GM23248 (cell line): ENCODE measurements around the gene LRR1. TPM values are rescaled to one million over a fixed set of nuclear protein-coding genes. Genes with fewer than 3 reads are reported as not detected.

ENCODE experiments used
- DNase-seq: peaks from one replicate; pipeline ENCODE4 v3.0.0-alpha.2; 2015
- H2AFZ ChIP-seq: fragments of 200-600 bp; sonication (generic); 2 replicates; pipeline ENCODE4 v1.6.1; 2016; ENCODE audit warnings: antibody characterized with exemption
- H3F3A ChIP-seq: fragments of 200-600 bp; sonication (generic); 2 replicates; pipeline ENCODE4 v1.6.1; 2016; ENCODE audit warnings: mild to moderate bottlenecking, antibody characterized with exemption, mixed run types; ENCODE audit not compliant: insufficient read depth
- H3K27ac ChIP-seq: fragments of 200-600 bp; sonication (generic); 2 replicates; pipeline ENCODE4 v1.5.1; 2016; ENCODE audit warnings: mild to moderate bottlenecking
- H3K27me3 ChIP-seq: fragments of 200-600 bp; sonication (generic); replicated peaks from 2 replicates; pipeline ENCODE4 v1.6.1; 2016; ENCODE audit warnings: mild to moderate bottlenecking; ENCODE audit not compliant: insufficient read depth
- H3K36me3 ChIP-seq: fragments of 200-600 bp; sonication (generic); 2 replicates; pipeline ENCODE4 v1.6.1; 2016; ENCODE audit warnings: low read depth, mild to moderate bottlenecking
- H3K4me1 ChIP-seq: fragments of 200-600 bp; sonication (generic); 2 replicates; pipeline ENCODE4 v1.6.1; 2016; ENCODE audit warnings: mild to moderate bottlenecking; ENCODE audit not compliant: insufficient read depth
- H3K4me2 ChIP-seq: fragments of 200-600 bp; sonication (generic); one replicate; pipeline ENCODE4 v1.6.1; 2016; ENCODE audit warnings: mild to moderate bottlenecking; ENCODE audit not compliant: unreplicated experiment
- H3K4me3 ChIP-seq: fragments of 200-600 bp; sonication (generic); 2 replicates; pipeline ENCODE4 v1.5.1; 2016; ENCODE audit warnings: mild to moderate bottlenecking
- H3K79me2 ChIP-seq: fragments of 200-600 bp; sonication (generic); 2 replicates; pipeline ENCODE4 v1.6.1; 2016; ENCODE audit warnings: mild to moderate bottlenecking; ENCODE audit not compliant: insufficient read depth
- H3K9ac ChIP-seq: fragments of 200-600 bp; sonication (generic); 2 replicates; pipeline ENCODE4 v1.6.1; 2016; ENCODE audit warnings: mild to moderate bottlenecking
- H3K9me2 ChIP-seq: fragments of 200-600 bp; sonication (generic); 2 replicates; pipeline ENCODE4 v1.6.1; 2016; ENCODE audit warnings: mixed run types, mild to moderate bottlenecking, moderate library complexity; ENCODE audit not compliant: insufficient read depth
- H3K9me3 ChIP-seq: fragments of 200-600 bp; sonication (generic); one replicate; pipeline ENCODE4 v1.6.1; 2017; ENCODE audit warnings: low read depth
- H4K20me1 ChIP-seq: fragments of 200-600 bp; sonication (generic); 2 replicates; pipeline ENCODE4 v1.6.0; 2016; ENCODE audit not compliant: insufficient read depth
- EZH2 ChIP-seq: fragments of 200-600 bp; sonication (generic); IDR thresholded peaks from 2 replicates; pipeline ENCODE4 v1.6.1; 2018; ENCODE audit warnings: antibody characterized with exemption, mild to moderate bottlenecking; ENCODE audit not compliant: insufficient read depth, poor library complexity, severe bottlenecking
- EZH2phosphoT487 ChIP-seq: fragments of 200-600 bp; sonication (generic); IDR thresholded peaks from 2 replicates; pipeline ENCODE4 v1.6.1; 2018; ENCODE audit warnings: antibody characterized with exemption, moderate library complexity, mild to moderate bottlenecking, low read depth; ENCODE audit not compliant: insufficient read depth
- WGBS, 2 experiments: methylation state at CpG; one replicate each; pipeline ENCODE4 v1.1.6; 2015 to 2017; ENCODE audit warnings: low lambda C conversion rate in 2 of 2, low coverage in 1 of 2; ENCODE audit errors: missing lambda C conversion rate in 2 of 2; 5-methylcytosine and 5-hydroxymethylcytosine counted together
- in situ Hi-C: fragments of 300-500 bp; cut with MboI; formaldehyde crosslinking; loops from 2 replicates; pipeline ENCODE4 v1.15.0; 2020
- polyA plus RNA-seq: library from polyadenylated mRNA; unstranded; fragments of >200 nt; fragmentation: Nextera tagmentation; extraction: Ambion mirVana; gene quantifications from 2 replicates; pipeline ENCODE4 v1.2.1, GENCODE V29; 2016
- total RNA-seq: library from RNA; depleted of rRNA; stranded (reverse); fragments of >200 nt; shearing (Covaris generic); gene quantifications from 2 replicates; pipeline ENCODE4 v1.2.3, GENCODE V29; 2014

LRR1 gene
- total and polyA plus RNA-seq, 2 experiments from 2014 or later, result 9.6 to 17.5 TPM

DNA sequence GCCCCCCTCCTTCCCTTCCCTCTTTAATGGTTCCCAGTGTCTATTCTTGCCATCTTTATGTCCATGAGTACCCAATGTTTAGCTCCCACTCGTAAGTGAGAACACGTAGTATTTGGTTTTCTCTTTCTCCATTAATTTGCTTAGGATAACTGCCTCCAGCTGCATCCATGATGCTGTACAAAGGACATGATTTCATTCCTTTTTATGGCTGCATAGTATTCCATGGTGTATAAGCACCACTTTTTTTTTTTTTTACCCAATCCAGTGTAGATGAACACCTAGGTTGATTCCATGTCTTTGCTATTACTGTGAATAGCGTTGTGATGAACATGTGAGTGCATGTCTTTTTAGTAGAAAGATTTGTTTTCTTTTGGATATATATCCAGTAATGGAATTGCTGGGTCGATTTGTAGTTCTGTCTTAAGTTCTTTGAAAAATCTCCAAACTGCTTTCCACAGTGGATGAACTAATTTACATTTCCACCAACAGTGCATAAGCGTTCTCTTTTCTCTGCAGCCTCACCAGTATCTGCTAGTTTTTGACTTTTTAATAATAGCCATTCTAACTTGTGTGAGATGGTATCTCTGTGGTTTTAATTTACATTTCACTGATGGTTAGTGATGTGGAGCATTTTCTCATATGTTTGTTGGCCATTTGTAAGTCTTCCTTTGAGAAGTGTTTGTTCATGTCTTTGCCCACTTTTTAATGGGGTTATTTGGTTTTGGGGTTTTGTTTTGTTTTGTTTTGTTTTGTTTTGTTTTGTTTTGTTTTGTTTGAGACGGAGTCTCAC, 38.6 kb upstream of the LRR1 start:
- H2AFZ ChIP-seq, result no peak overlapping the region
- in situ Hi-C loops, result no loop called here
- TF ChIP-seq EZH2 (no peak), EZH2phosphoT487 (no peak)

GRCh38 chr14:49566714-49567113, 32.0 kb upstream of the LRR1 start:
- H3K27ac ChIP-seq, result no peak overlapping the region
- H3K9me3 ChIP-seq, result no peaks in the 10 kb centered on the region
- H3K4me2 ChIP-seq, result no peak overlapping the region
- no peaks in the 10 kb centered on the region for H4K20me1 ChIP-seq
- H3K9ac ChIP-seq, result no peak overlapping the region
- H3K4me3 ChIP-seq, result no peak overlapping the region
- TF ChIP-seq EZH2 (no peak), EZH2phosphoT487 (no peak)
- in situ Hi-C loops, result no loop called here
- H3F3A ChIP-seq, result no peaks in the 10 kb centered on the region
- no peak overlapping the region for H2AFZ ChIP-seq
- H3K9me2 ChIP-seq, result no peaks in the 10 kb centered on the region
- H3K4me1 ChIP-seq, result no peaks in the 10 kb centered on the region
- no peak for DNase-seq
- WGBS, 2 experiments, result 95 to 98% methylated on average over 12 of the region's 12 CpGs
- H3K27me3 ChIP-seq, result no peaks in the 10 kb centered on the region
- no peaks in the 10 kb centered on the region for H3K36me3 ChIP-seq
- H3K79me2 ChIP-seq, result no peaks in the 10 kb centered on the region

More for the DNA sequence above, 38.6 kb upstream of the LRR1 start:
- no peak for DNase-seq
- Histone ChIP-seq H3K27ac (no peak overlapping the region), H3K4me2 (no peak overlapping the region), H3K9me2 (no peaks in the 10 kb centered on the region), H3K27me3 (no peaks in the 10 kb centered on the region), H3K79me2 (no peaks in the 10 kb centered on the region), H3K9me3 (no peaks in the 10 kb centered on the region), H3K4me3 (no peak overlapping the region), H3F3A (no peaks in the 10 kb centered on the region), H4K20me1 (no peaks in the 10 kb centered on the region), H3K36me3 (no peaks in the 10 kb centered on the region), H3K4me1 (no peaks in the 10 kb centered on the region), H3K9ac (no peak overlapping the region)
- 63 to 68% methylated on average over 6 of the region's 6 CpGs for WGBS, 2 experiments

- Histone ChIP-seq H3K4me3 (no peak overlapping the region), H4K20me1 (no peaks in the 10 kb centered on the region), H3K36me3 (no peaks in the 10 kb centered on the region), H2AFZ (no peak overlapping the region), H3K27ac (no peak overlapping the region), H3F3A (0 out of 2 replicates have a peak, but pooled peaks cover 4% of the 10 kb centered on the region), H3K9me2 (no peaks in the 10 kb centered on the region), H3K9me3 (no peaks in the 10 kb centered on the region), H3K27me3 (no peaks in the 10 kb centered on the region), H3K9ac (no peak overlapping the region), H3K4me1 (no peaks in the 10 kb centered on the region), H3K79me2 (no peaks in the 10 kb centered on the region), H3K4me2 (no peak overlapping the region)
- 79 to 92% methylated on average over 3 of the region's 3 CpGs for WGBS, 2 experiments
- in situ Hi-C loops, result no loop called here
- TF ChIP-seq EZH2, result no peak
- no peak for TF ChIP-seq EZH2phosphoT487
- no peak for DNase-seq
Measured at GRCh38 chr14:49569281-49569680, 29.5 kb upstream of the LRR1 start.

DNA sequence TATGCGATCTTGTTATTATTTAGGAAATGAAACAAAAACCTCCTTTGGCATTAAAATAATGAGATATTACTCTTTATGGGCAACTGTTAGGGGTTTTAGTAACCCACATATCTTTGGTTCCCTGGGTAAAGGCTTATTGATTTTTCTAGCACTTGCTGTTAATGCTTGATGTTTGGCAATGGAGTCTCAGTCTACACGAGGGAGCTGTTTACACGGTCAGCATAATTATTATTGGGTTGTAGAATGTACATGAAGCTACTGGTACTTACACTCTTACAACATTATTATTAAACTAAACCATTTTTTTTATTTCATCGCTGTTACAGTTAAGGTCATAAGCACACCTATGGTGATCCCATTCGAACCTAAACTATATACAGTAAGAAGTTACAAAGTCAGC, 24.7 kb upstream of the LRR1 start:
- H3K4me3 ChIP-seq, result no peak overlapping the region
- no peaks in the 10 kb centered on the region for H3K27me3 ChIP-seq
- peaks cover 6% of the 10 kb centered on the region; the same call in 1 of the 2 replicates for H3K79me2 ChIP-seq
- H2AFZ ChIP-seq, result no peak overlapping the region
- no peaks in the 10 kb centered on the region for H3K4me1 ChIP-seq
- H3F3A ChIP-seq, result peaks cover 16% of the 10 kb centered on the region; the same call in 1 of the 2 replicates
- DNase-seq, result no peak
- no peaks in the 10 kb centered on the region for H3K9me2 ChIP-seq
- TF ChIP-seq EZH2 (no peak), EZH2phosphoT487 (no peak)
- no peaks in the 10 kb centered on the region for H3K9me3 ChIP-seq
- in situ Hi-C loops, result no loop called here
- peaks cover 5% of the 10 kb centered on the region; the same call in 1 of the 2 replicates for H3K36me3 ChIP-seq
- 90 to 91% methylated on average over 5 of the region's 5 CpGs for WGBS, 2 experiments
- H3K9ac ChIP-seq, result no peak overlapping the region
- H4K20me1 ChIP-seq, result no peaks in the 10 kb centered on the region
- H3K27ac ChIP-seq, result no peak overlapping the region
- no peak overlapping the region for H3K4me2 ChIP-seq
